MCF 10A (cell line): ENCODE measurements around the gene ANKK1. TPM values are rescaled to one million over a fixed set of nuclear protein-coding genes. Genes with fewer than 3 reads are reported as not detected.

ENCODE experiments used
- BruUV-seq: library from RNA; stranded (reverse); fragments of 400-500 nt; replicated peaks from 2 replicates; lab custom pipeline; 2021; lab: Mats Ljungman, UMichigan
- CTCF ChIA-PET: fragments of 300-600 bp; sonication (Branson Sonifier 250); formaldehyde crosslinking; extraction: SDS; loops from one replicate; lab custom pipeline; 2021; ENCODE audit warnings: antibody characterized with exemption, inconsistent platforms; lab: Yijun Ruan, JAX
- POLR2A ChIA-PET: fragments of 300-600, 350-650 bp; sonication (Branson Sonifier 250); formaldehyde crosslinking; extraction: SDS; loops from one replicate; lab custom pipeline; 2020; ENCODE audit warnings: antibody characterized with exemption, inconsistent platforms; lab: Yijun Ruan, JAX
- DNase-seq: peaks from one replicate; pipeline ENCODE4 v3.0.0-alpha.2; 2018; ENCODE audit not compliant: unreplicated experiment
- H3K27ac Mint-ChIP-seq: one replicate; pipeline ENCODE4 v1.8.0; 2022; ENCODE audit warnings: mild to moderate bottlenecking, low read depth, mixed read lengths; ENCODE audit not compliant: unreplicated experiment
- H3K27me3 Mint-ChIP-seq: one replicate; pipeline ENCODE4 v1.8.0; 2022; ENCODE audit warnings: mixed read lengths; ENCODE audit not compliant: insufficient read depth, unreplicated experiment
- H3K36me3 Mint-ChIP-seq: one replicate; pipeline ENCODE4 v1.8.0; 2022; ENCODE audit warnings: mild to moderate bottlenecking, moderate library complexity, mixed read lengths; ENCODE audit not compliant: insufficient read depth, unreplicated experiment
- H3K4me1 Mint-ChIP-seq: one replicate; pipeline ENCODE4 v1.8.0; 2022; ENCODE audit warnings: mixed read lengths; ENCODE audit not compliant: insufficient read depth, unreplicated experiment
- H3K4me3 Mint-ChIP-seq: one replicate; pipeline ENCODE4 v1.8.0; 2022; ENCODE audit warnings: mild to moderate bottlenecking, moderate library complexity, mixed read lengths; ENCODE audit not compliant: unreplicated experiment
- H3K9me3 Mint-ChIP-seq: one replicate; pipeline ENCODE4 v1.8.0; 2022; ENCODE audit warnings: mixed read lengths; ENCODE audit not compliant: unreplicated experiment
- CTCF ChIP-seq: fragments of 200-600 bp; IDR thresholded peaks from one replicate; pipeline ENCODE4 v1.8.0; 2022; ENCODE audit warnings: antibody characterized with exemption, mild to moderate bottlenecking; ENCODE audit not compliant: unreplicated experiment
- intact Hi-C: fragments of 100-400 bp; cut with micrococcal nuclease; formaldehyde crosslinking; loops from 2 replicates; pipeline ENCODE4 v1.14.1; 2022
- total RNA-seq: library from RNA; stranded (reverse); gene quantifications from 2 replicates; pipeline ENCODE4 v1.2.3, GENCODE V29; 2022

ANKK1 gene
- total RNA-seq, 1 experiment from 2014 or later, result 0.47 TPM

GRCh38 chr11:113392236-113392921 lies 4.8 kb downstream of the ANKK1 start:
- H3K4me1 Mint-ChIP-seq, result peaks cover 9% of the 10 kb centered on the region
- H3K36me3 Mint-ChIP-seq, result no peaks in the 10 kb centered on the region
- no peak overlapping the region for H3K4me3 Mint-ChIP-seq
- ChIA-PET POLR2A (interaction anchor here (1.4 to 1.6 kb wide), 2 partner anchors 8 to 10 kb away, joined by 3 to 5 read pairs; no protein-coding TSS in a partner anchor), CTCF (no interaction called here)
- no peaks in the 10 kb centered on the region for H3K9me3 Mint-ChIP-seq
- DNase-seq, result no peak
- no peak overlapping the region for H3K27ac Mint-ChIP-seq
- BruUV-seq, result no TSS peak
- TF ChIP-seq CTCF, result no peak
- H3K27me3 Mint-ChIP-seq, result no peaks in the 10 kb centered on the region
- intact Hi-C loops, result no loop called here

- H3K4me3 Mint-ChIP-seq, result no peak overlapping the region
- no peaks in the 10 kb centered on the region for H3K27me3 Mint-ChIP-seq
- no peak for DNase-seq
- no peak overlapping the region for H3K27ac Mint-ChIP-seq
- H3K4me1 Mint-ChIP-seq, result peaks cover 14% of the 10 kb centered on the region
- no peaks in the 10 kb centered on the region for H3K36me3 Mint-ChIP-seq
- no peak for TF ChIP-seq CTCF
- intact Hi-C loops, result no loop called here
- no peaks in the 10 kb centered on the region for H3K9me3 Mint-ChIP-seq
- CTCF ChIA-PET, result interaction anchor here (0.6 kb wide), 1 partner anchor 50 kb away, joined by 3 read pairs; no protein-coding TSS in a partner anchor
- no TSS peak for BruUV-seq
- POLR2A ChIA-PET, result interaction anchor here (1.4 to 1.6 kb wide), 2 partner anchors 9 kb away, joined by 3 to 5 read pairs; no protein-coding TSS in a partner anchor
Measured at GRCh38 chr11:113393501-113393985, 6.0 kb downstream of the ANKK1 start.

GRCh38 chr11:113394919-113395318 lies 7.3 kb downstream of the ANKK1 start:
- Mint-ChIP-seq H3K27ac (no peak overlapping the region), H3K4me3 (no peak overlapping the region), H3K9me3 (no peaks in the 10 kb centered on the region), H3K36me3 (no peaks in the 10 kb centered on the region), H3K4me1 (peaks cover 14% of the 10 kb centered on the region), H3K27me3 (no peaks in the 10 kb centered on the region)
- TF ChIP-seq CTCF, result no peak
- intact Hi-C loops, result no loop called here
- ChIA-PET POLR2A (interaction anchor here (1.6 kb wide), 1 partner anchor 9 kb away, joined by 3 read pairs; no protein-coding TSS in a partner anchor), CTCF (no interaction called here)
- no TSS peak for BruUV-seq
- DNase-seq, result no peak

GRCh38 chr11:113395782-113396336 lies 8.3 kb downstream of the ANKK1 start:
- DNase-seq, result no peak
- no peak for TF ChIP-seq CTCF
- H3K27me3 Mint-ChIP-seq, result no peaks in the 10 kb centered on the region
- CTCF ChIA-PET, result interaction anchor here (0.6 to 1.2 kb wide), 3 partner anchors 14 to 98 kb away, joined by 3 read pairs; no protein-coding TSS in a partner anchor
- BruUV-seq, result no TSS peak
- no peak overlapping the region for H3K4me3 Mint-ChIP-seq
- intact Hi-C loops, result no loop called here
- H3K9me3 Mint-ChIP-seq, result no peaks in the 10 kb centered on the region
- H3K4me1 Mint-ChIP-seq, result peaks cover 14% of the 10 kb centered on the region
- POLR2A ChIA-PET, result interaction anchor here (1.6 kb wide), 1 partner anchor 10 kb away, joined by 3 read pairs; no protein-coding TSS in a partner anchor
- H3K36me3 Mint-ChIP-seq, result no peaks in the 10 kb centered on the region
- H3K27ac Mint-ChIP-seq, result no peak overlapping the region
